Effector CD8-positive, alpha-beta T cell (primary cell): Measurements from ENCODE around the gene PAQR7.

Experiments used
- DNase-seq: peaks from one replicate; lab custom pipeline; 2025; lab: John Stamatoyannopoulos, UW

PAQR7 gene

DNA sequence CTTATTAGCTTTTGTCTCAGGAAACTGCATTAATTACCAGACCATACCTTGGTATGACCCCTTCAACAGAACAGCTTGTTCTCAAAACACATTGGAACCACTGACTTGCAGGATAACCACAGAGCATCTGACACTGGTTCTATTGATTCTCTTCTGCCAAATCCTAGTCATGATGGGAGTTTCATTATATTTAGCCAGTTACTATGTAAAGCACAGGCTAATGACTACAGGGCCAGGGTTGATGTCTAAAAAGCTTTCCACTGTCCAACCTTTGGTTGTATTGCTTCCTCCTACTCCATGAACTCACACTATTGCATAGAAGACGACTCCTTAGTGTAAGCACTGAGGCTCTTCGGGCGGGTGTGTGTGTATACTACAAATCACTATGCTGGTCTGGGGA lies 27.0 kb upstream of the PAQR7 start:
- no peak for DNase-seq

DNA sequence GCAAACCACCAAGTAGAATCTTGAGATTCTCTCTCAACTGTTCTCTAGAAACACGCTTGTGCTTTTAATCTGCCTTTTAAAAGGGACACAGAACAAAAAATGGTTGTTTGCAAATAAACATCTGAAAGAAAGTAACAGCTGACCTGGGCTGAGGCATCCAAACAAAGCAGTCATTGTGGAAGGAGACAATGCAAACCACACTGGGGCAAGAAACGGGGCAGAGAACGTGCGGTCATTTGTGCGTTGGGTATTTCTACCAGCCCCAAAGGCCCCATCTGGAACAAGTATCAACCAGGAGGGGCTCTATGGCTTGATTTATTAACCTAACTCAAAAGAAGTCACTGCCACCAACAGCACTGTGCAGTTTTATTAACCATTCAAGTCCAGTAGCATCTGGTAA lies 24.7 kb upstream of the PAQR7 start:
- no peak for DNase-seq

DNA sequence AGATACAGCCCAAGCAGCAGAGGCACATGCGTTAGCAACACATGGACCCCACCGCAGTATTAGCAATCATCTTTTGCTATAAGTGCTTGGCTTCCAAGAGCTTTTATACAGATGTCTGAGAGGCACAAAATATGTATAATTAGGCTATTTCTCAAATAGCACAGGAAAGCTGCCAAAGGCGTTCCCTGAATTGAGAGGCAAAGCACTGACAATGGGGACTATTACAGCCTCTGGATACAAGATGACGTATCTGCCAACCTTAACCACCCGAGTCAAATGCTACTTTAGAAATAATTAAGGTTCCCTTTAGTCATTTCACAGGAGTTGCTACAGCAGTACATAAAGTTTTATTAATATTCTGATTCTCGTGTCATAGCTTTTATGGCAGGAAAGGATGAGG lies 24.3 kb upstream of the PAQR7 start:
- DNase-seq = no peak

DNA sequence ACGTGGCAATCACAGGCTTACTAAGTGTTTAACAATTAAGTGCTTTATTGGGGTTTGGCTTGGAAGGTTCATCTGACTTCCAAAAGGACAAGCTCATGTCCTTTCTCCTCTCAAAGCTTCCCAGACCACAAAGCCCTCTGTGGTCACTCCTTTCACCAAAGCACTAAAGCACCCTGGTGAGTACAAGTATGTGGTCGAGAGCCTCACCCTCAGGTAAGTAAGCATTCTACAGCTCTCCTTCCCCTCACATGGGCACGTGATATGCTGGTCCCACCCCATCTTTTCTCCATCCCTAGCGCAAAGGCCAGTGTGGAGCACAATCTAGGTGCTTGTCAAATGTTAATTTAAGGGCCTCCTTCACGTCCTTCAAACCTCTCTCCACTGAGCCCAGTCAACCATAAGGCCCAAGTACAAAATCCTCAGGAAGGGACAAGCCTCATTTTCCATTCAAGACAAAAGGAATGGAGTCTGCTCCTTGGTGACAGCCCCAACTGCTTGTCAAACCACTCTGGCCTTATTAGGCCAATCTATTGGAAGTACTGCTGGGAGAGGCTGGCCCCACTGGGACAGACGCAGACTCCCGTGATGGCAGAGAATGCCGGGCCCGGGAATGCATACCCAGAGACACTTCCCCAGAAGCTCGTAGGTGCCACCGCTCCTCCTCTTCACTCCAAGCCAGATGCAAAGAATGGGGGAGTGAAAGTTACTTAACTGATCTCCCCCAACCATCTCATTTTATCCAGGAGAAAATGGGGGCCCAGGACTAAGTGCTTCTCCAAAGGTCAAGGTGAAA lies 22.9 kb upstream of the PAQR7 start:
- DNase-seq = no peak

- DNase-seq = no peak
These were observed 22.2 kb upstream of the PAQR7 start for GRCh38 chr1:25897754-25898153.

- no peak for DNase-seq
These were observed 20.8 kb upstream of the PAQR7 start for GRCh38 chr1:25896266-25896665.

DNA sequence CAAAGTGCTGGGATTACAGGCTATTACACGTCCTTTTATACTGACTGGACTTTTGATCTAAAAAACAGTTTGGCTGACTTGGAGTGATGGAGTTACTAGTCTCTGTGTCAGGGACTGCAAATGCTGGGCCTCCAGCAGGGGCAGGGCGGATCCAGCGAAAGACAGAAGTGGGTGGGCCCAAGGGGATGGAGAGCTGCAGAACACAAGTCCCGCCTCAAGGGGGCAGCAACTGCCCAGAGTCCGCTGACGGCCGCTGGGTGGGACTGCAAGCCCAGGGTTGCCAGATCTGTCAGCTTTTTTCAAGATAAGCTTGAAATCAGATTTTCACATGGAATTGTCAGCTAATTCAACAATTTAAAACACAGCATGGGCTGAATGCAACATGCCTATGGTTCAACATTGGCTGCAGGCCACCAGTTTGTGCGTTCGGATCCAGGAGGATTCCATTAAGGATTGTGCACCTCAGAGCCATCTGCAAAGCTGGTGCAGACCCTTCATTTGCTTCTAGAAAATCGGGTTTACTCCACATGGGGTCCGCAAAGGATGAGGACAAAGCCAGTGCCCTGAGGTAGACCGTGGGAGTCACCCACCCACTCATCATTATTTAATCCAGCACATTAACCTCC lies 20.0 kb upstream of the PAQR7 start:
- DNase-seq = peak; percentile 84

DNA sequence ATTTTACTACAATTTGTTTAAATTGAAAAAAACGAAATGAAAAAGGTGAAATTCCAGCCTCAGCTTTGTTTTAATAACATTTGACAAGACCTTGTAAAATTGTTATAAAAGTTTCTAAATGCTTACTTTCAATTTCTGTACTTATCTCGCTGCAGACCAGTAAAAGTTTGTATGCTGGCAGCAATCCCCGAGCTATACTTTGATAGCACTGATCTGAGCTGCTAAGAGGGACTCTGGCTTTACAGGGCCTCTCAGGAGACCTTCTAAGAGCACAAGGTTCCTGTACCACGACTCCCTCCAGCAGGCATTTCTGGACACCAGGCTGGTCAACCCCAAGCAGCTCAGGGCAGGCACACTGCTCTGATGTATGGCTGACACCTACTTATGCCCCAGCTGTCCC lies 17.6 kb upstream of the PAQR7 start:
- DNase-seq = no peak

DNA sequence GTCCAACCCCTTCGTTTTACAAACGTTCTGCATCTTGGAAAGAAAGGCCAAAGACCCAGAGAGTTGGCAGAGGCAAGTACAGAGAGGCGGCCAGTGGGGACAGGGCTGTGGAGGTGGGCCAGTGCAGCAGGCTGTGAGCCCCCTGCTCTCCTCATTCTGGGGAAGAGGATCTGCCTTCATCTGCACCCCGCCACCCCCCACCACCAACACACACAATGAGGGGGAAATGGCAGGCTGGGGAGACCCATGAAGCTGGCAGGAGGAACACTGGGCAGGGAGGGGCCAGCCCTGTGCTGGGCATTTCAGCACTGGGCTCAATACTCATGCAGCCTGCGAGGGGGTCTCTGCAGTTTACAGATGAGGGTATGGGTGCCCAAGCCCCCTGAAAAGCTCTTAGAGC lies 16.1 kb upstream of the PAQR7 start:
- no peak for DNase-seq

GRCh38 chr1:25890239-25891034 lies 14.9 kb upstream of the PAQR7 start:
- DNase-seq = no peak

DNA sequence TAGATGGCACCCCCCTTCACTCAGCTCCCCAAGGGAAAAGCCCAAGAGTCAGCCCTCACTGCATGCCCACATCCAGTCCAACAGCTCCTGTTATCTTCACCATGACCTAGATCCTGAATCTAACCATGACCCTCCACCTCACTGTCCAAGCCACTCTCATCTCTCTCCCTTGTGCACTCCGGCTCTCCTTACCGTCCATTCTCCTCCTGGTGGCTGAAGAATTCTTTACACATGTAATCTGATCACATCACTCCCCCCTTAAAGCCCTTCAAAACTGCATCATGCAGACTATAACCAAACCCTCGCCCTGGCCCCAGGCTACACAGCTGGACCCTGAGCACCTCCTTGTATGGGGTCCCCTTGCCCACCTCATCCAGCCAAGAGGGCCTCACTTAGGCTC lies 14.0 kb upstream of the PAQR7 start:
- no peak for DNase-seq

DNA sequence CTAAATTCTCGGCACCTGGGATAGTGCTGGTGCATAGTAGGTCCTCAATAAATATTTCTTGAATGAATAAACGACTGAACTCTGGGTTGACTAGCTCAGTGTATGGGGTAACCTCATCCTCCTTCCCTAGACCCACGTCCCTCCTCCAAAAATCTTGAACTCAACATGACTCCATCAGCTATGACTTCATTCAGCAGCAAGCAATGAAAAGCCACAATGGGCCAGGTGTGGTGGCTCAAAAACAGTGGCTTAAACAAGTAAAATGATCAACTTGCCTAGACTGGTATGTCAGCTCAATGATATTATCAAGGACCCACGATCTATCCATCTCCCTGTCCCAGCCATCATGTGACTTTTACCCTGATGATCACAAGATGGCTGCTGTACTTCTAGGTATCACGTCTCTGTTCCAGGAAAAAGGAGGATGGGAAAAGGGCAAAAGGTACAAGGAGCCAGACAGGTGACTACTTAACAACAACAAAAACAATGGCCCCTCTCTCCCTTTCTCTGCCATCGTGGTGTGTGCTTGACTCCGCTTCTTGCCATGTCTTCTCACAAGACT lies 13.0 kb upstream of the PAQR7 start:
- no peak for DNase-seq

DNA sequence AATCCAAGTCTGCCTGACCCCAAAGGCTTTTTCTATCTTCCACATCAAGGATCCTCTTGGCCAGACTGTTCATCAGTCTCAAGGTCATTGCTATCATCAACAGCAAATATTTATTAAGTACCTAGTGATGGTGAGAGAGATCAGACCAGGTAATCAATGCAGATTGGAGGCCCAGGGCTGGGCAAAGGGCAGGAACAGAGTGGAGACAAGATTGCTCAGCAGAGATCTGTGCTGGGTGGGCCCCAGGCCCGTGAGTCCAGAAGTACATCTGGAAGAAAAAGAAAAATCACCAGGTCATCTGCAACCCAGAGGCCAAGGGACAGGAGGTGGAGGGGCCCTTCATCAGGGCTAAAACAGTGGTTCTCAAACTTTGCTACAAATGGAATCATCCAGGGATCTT lies 10.1 kb upstream of the PAQR7 start:
- no peak for DNase-seq

GRCh38 chr1:25881266-25881665 lies 5.8 kb upstream of the PAQR7 start:
- no peak for DNase-seq

DNA sequence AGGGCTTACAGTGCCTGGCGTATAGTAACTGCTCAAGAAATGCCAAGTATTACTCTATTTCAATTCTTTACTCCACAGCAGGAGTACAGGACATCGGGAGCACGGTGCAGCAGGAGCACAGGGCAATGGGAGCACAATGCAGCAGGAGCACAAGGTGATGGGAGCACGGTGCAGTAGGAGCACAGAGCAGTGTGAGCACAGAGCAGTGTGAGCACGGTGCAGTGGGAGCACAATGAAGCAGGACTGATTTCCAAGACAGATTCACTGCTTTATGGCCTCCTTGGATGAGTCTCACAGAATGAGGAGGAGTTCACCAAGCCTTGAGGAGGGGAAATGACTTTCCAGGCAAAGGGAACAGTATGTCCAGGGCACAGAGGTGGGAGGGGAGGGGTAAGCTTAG lies 5.0 kb upstream of the PAQR7 start:
- DNase-seq = no peak

DNA sequence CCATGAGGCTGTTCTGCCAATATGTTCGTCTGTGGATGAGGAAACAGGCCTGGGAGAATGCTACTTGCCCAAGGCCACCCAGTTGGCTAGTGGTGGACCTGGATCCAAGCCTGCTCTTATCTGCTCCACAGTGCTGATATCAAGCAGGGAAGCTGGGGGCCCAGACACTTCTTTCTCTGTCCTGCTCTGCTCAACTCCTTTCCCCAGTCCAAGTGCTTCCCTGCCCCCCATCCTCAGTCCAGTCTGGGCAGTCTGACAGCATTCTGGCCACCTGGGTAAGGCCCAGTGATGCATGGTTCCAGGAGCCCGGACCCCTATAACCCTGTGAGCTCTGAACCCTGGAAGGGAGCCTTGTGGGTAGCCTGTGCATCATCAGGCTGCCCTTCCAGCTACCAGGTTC lies 4.2 kb upstream of the PAQR7 start:
- DNase-seq = no peak

- DNase-seq = no peak
These were observed 3.2 kb upstream of the PAQR7 start for GRCh38 chr1:25878690-25879089.

- DNase-seq = no peak
These were observed 1.6 kb upstream of the PAQR7 start for GRCh38 chr1:25877155-25877554.

- no peak for DNase-seq
These were observed 1.2 kb upstream of the PAQR7 start for GRCh38 chr1:25876693-25877077.

DNA sequence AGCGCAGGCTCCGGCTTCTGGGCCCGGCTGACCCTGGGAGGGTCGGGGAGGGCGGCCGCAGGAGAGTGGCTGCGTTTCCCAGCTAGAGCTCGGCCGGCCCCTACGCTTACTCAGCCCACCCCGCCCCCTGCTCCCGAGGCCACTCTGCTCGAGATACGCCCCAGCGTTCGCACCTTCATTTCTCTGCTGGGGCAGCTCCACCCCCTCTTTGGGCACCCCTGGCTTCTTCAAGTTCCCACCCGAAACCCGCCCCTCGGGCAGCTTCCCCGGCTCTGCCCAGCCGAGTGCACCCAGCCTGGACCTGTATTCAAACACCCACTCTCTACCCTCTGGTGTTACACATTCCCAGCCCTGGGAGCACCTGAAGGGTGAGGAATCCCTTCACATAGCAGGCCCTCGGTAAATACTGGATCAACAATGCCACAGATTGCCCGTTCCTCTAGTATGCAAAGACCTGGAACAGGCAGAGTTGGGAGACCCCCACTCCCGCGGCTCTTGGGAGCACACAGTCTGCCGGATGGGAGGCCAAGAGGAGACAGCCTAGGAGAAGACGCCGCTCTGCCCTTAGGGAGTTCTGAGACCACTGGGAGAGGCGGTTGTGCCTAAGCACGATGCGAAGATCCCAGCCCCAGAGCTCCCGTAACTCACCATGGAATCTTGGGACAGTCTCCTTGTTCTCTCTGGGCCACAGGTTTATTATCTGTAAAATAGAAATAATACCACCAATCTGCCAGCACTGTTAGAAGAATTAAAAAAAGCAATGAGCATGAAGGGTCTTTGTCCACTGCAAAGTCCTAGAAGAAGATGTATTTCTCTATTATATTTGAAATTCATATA lies 566 bp upstream of the PAQR7 start:
- DNase-seq = peak; percentile 32

GRCh38 chr1:25874635-25875153 lies 814 bp downstream of the PAQR7 start:
- no peak for DNase-seq

DNA sequence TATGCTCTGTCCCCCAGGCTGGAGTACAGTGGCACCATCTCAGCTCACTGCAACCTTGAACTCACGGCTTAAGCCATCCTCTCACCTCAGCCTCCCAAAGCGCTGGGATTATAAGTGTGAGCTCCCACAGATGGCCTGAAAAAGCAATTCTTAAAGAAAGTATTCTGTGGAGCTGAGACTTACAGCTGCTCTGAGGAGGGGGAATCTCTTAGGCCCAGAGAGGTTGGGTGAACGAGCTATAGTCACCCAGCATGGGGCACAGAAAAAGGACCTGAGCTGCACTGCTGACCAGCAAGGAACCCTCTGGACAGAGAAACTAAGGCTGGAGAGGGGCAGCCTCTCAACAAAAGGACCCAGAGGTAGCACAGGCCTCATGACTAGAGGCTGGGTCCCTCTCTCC lies 1.3 kb downstream of the PAQR7 start:
- DNase-seq = no peak
